ENCODE results near the gene BRI3. TPM values are rescaled to one million over a fixed set of nuclear protein-coding genes. Genes with fewer than 3 reads are reported as not detected.

BRI3 gene
- total and polyA plus RNA-seq, 11 donors = 51.0 to 274 (median 229) TPM

DNA sequence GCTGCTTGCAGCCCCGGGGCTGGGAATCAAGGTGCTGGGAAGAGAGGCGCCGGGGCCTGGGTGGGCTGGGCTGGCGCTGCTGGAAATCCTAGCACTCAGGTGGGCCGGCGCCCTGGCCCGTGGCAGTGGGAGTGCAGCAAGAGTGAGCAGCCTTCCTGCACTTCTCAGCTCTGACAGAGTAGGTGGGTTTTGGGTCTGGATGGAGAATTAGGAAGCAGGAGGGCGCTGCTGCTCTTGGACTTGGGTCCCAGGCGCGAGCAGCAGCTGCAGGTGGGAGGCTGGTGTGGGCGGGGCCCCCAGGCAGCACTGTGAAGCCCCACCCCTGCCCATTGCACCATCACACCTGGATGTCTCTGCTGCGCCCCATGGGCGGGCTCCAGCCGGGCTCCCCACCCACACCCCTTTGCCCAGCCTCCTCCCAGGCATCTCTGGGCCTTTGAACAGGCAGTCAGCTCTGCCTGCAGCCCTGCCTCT is 6.0 kb downstream of the BRI3 start:
- ATAC-seq (no peak), DNase-seq (no peak)
- WGBS, 4 donors = 66 to 82% (median 75%) methylated on average over 6 to 14 of the region's 14 CpGs
- intact Hi-C loops (cut with DNase I) = loop anchor here in 2 of 10 donors (10.0 kb wide), 2 partner anchors 547 to 1127 kb away; no protein-coding TSS in a partner anchor
- Histone ChIP-seq H3K4me1 (peaks cover 38 to 76% (median 70%) of the 10 kb centered on the region in 12 donors), H3K27ac (peak overlapping the region in 10 of 12 donors; percentile 79 to 99 (median 97)), H3K4me3 (peak overlapping the region in 2 of 12 donors; percentile 68 to 97), H3K27me3 (no peaks in the 10 kb centered on the region), H3K36me3 (peaks cover 0 to 51% (median 26%) of the 10 kb centered on the region in 9 donors), H3K9me3 (no peaks in the 10 kb centered on the region)
- no peak for TF ChIP-seq POLR2A (IDR thresholded peaks at IDR 0.05)
- TF ChIP-seq, protein P1, sequence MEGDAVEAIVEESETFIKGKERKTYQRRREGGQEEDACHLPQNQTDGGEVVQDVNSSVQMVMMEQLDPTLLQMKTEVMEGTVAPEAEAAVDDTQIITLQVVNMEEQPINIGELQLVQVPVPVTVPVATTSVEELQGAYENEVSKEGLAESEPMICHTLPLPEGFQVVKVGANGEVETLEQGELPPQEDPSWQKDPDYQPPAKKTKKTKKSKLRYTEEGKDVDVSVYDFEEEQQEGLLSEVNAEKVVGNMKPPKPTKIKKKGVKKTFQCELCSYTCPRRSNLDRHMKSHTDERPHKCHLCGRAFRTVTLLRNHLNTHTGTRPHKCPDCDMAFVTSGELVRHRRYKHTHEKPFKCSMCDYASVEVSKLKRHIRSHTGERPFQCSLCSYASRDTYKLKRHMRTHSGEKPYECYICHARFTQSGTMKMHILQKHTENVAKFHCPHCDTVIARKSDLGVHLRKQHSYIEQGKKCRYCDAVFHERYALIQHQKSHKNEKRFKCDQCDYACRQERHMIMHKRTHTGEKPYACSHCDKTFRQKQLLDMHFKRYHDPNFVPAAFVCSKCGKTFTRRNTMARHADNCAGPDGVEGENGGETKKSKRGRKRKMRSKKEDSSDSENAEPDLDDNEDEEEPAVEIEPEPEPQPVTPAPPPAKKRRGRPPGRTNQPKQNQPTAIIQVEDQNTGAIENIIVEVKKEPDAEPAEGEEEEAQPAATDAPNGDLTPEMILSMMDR (IDR thresholded peaks at IDR 0.05) = no peak

DNA sequence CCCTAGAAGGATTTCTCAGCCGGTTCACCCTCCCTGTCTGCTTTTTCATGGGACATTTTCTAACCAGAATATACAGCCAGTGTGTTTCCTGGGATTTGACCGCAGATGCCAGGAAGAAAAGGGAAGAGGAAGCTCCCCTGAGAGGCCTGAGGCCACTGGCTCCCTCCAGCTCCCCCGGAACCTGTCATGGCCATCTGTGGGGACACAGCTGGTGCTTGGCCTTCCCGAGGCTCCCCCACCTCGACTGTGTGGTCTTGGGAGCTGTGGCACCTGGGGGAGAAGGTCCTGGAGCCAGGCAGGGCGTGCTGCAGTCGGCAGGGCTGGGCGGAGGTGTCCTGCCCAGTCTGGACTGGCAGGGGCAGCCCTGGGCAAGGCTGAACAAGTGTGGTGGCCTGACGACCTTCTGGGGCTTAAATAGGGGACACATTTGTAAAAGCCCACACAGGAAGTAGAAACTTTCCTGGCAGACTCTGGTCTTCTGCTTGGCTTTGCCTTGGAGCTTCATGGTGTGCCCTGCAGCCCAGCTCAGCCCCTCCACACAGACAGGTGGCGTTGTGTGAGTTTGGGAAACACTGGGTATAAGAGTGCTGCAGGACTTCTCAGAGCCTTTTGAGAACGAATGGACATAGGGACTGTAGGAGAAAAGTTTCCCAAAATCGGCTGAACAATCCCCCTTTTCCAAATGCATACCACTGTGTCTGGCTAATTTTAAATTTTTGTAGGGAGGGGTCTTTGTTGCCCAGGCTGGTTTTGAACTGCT is 6.8 kb downstream of the BRI3 start:
- Histone ChIP-seq H3K27ac (peak overlapping the region in 9 of 12 donors; percentile 3 to 99 (median 93)), H3K27me3 (no peaks in the 10 kb centered on the region), H3K9me3 (no peaks in the 10 kb centered on the region), H3K4me1 (peaks cover 38 to 72% (median 64%) of the 10 kb centered on the region in 12 donors), H3K36me3 (peaks cover 0 to 53% (median 33%) of the 10 kb centered on the region in 9 donors), H3K4me3 (no peak overlapping the region)
- WGBS, 4 donors = 42 to 63% (median 59%) methylated on average over 11 to 12 of the region's 12 CpGs
- ATAC-seq = no peak
- intact Hi-C loops (cut with DNase I) = loop anchor here in 2 of 10 donors (10.0 kb wide), 2 partner anchors 547 to 1127 kb away; no protein-coding TSS in a partner anchor
- TF ChIP-seq, protein P1 (IDR thresholded peaks at IDR 0.05) = peak in 1 of 12 donors; percentile 6
- no peak for TF ChIP-seq POLR2A (IDR thresholded peaks at IDR 0.05)
- no peak for DNase-seq

DNA sequence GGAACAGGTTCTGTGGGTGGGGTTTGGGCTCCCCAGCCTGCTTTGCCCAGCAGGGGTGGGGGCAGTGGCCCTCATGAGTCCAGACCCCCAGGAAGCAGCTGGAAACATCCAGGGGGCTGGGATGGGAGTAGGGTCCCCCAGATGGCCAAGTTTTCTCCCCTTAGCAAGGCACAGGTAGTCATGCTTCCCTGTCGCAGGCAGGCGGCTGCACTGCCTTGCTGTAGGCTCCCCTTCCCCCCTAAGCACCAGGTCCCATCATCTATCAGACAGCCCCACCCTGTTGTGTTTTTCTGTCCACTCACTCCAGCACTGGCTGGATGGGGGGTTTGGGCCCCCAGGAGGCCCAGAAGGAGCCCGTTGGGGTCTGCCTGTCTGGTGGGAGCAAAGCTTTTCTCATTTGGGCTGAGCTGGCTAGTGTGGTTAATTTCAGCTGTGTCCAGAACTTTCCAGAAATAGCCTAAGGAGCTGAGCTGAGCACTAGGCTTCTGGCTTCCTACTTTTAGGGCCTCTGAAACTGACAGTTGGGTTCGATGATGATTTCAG is 7.9 kb downstream of the BRI3 start:
- Histone ChIP-seq H3K9me3 (no peaks in the 10 kb centered on the region), H3K27ac (peak overlapping the region in 7 of 12 donors; percentile 13 to 99 (median 39)), H3K27me3 (no peaks in the 10 kb centered on the region), H3K36me3 (peaks cover 0 to 62% (median 44%) of the 10 kb centered on the region in 9 donors), H3K4me3 (no peak overlapping the region), H3K4me1 (peaks cover 38 to 60% (median 54%) of the 10 kb centered on the region in 12 donors)
- 67 to 78% (median 73%) methylated on average over 4 of the region's 4 CpGs for WGBS, 4 donors
- ATAC-seq (no peak), DNase-seq (no peak)
- TF ChIP-seq POLR2A (IDR thresholded peaks at IDR 0.05) = no peak
- TF ChIP-seq, protein P1 (IDR thresholded peaks at IDR 0.05) = no peak
- intact Hi-C loops (cut with DNase I) = loop anchor here in 2 of 10 donors (10.0 kb wide), 2 partner anchors 545 to 1125 kb away; no protein-coding TSS in a partner anchor

DNA sequence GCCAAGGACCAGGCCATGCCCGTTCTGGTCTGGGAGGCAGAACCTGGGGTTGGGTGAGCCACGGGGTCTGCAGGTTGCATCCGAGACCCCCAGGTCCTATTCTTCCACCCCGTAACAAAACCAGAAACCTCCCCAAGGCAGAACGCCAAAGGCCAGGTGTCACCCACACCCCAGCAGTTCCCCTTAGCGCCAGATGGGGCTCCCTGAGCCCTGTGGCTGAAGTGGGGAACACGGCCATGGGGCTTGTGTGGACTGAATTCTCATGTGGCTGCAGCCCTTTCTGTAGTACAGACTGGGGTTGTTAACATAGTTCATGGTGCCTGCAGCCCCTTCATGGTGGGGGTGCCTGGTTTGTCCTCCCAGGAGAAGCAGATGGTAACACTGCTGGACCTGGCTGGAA is 10.2 kb downstream of the BRI3 start:
- intact Hi-C loops (cut with DNase I) = loop anchor here in 4 of 10 donors (10.0 kb wide), 2 partner anchors 113 to 453 kb away; partner anchors contain the start of gene BAIAP2L1 (in 1 of the 4)
- ATAC-seq (no peak), DNase-seq (no peak)
- H3K27me3 ChIP-seq = no peaks in the 10 kb centered on the region
- no peaks in the 10 kb centered on the region for H3K9me3 ChIP-seq
- peaks cover 15 to 50% (median 31%) of the 10 kb centered on the region in 12 donors for H3K4me1 ChIP-seq
- no peak overlapping the region for H3K27ac ChIP-seq
- 76 to 83% (median 80%) methylated on average over 7 of the region's 7 CpGs for WGBS, 4 donors
- peaks cover 0 to 66% (median 51%) of the 10 kb centered on the region in 9 donors for H3K36me3 ChIP-seq
- H3K4me3 ChIP-seq = no peak overlapping the region
- TF ChIP-seq, protein P1 (IDR thresholded peaks at IDR 0.05) = peak in 4 of 12 donors; percentile 9 to 14 (median 11)
- no peak for TF ChIP-seq POLR2A (IDR thresholded peaks at IDR 0.05)

All from heart left ventricle (tissue), 16 donors.